Ureter (tissue), 1 donor: Measurements from ENCODE around the gene SACM1L. TPM values are rescaled to one million over a fixed set of nuclear protein-coding genes. Genes with fewer than 3 reads are reported as not detected.

Experiments
- DNase-seq: peaks from one replicate; pipeline ENCODE4 v3.0.0-alpha.2; 2020; ENCODE audit warnings: low spot score
- total RNA-seq: library from RNA; stranded (reverse); gene quantifications from one replicate; pipeline ENCODE4 v1.2.4, GENCODE V29; 2023
- donor health status: DM: yes; HTN: yes; CAD: no.

The SACM1L gene
- total RNA-seq, 1 donor from 2014 or later, result 62.5 TPM

- DNase-seq, result no peak
Observed at GRCh38 chr3:45786801-45787495, 97.8 kb downstream of the SACM1L start.

GRCh38 chr3:45787551-45787950 lies 98.4 kb downstream of the SACM1L start:
- no peak for DNase-seq

- DNase-seq, result no peak
Observed at GRCh38 chr3:45789235-45789812, 100.1 kb downstream of the SACM1L start.

- DNase-seq, result no peak
Observed at GRCh38 chr3:45790596-45790995, 101.4 kb downstream of the SACM1L start.

- no peak for DNase-seq
Observed at GRCh38 chr3:45792036-45792435, 102.8 kb downstream of the SACM1L start.

- DNase-seq, result no peak
Observed at GRCh38 chr3:45792516-45793172, 103.4 kb downstream of the SACM1L start.

- no peak for DNase-seq
Observed at GRCh38 chr3:45793482-45794176, 104.4 kb downstream of the SACM1L start.

- DNase-seq, result no peak
Observed at GRCh38 chr3:45794177-45794560, 105.0 kb downstream of the SACM1L start.

GRCh38 chr3:45794660-45795059 lies 105.5 kb downstream of the SACM1L start:
- DNase-seq, result no peak

Other genes starting within 250 kb of the SACM1L start
- gene LIMD1, start 94.6 kb upstream of the SACM1L start, total RNA-seq, result 62.5 TPM
- gene SLC6A20, start 107.1 kb downstream of the SACM1L start, total RNA-seq, result not detected
- gene LZTFL1, start 152.7 kb downstream of the SACM1L start, total RNA-seq, result 24.5 TPM
- not detected for gene CCR9, start 197.1 kb downstream of the SACM1L start, total RNA-seq